ENCODE results near the gene BCAS4.

The BCAS4 gene

DNA sequence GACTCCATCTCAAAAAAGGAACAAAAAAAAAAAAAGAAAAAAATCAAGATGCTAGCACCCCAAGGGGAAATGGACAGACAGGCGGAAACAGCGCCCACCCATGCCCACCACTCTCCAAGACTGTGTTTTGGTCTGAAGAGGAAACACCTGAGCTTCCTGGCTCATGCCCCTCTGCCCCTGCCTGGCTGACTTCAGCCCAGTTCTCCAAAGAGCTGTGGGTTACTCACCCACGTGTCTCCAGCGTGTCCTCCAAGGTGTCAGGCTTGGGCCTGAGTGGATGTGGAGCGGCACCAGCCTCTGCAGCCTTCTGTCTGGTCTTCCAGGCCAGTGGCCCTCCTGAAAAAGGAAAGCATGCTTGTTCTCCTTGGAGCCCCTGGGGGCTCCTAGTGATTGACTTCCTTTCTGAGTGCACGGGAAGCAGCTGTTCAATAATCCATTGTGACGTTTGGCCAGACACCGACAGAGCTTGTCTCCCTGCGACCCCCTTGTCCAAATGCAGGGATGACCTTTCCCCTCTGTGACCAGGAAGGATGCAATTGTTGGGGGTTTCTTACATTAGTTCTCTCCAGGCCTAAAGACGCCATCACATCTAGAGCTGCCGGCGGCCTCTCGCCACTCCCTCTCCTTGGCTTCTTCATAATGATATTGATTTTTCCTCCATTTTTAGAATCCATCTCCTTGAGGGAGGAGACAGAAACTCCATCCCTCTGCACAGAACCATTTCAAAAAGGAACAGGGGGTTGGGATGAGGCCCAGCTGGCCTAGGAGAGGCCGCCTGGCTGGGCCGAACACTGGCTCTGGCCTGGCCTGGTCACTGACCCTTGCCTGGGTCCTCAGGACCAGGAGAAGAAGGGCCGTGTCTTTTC, 77.9 kb downstream of the BCAS4 start:
- Histone ChIP-seq H3K4me3 (ENCODE audit: low read length in 2 of 2) (no peak overlapping the region), H3K9me3 (replicated peaks in 1 of 2; ENCODE audit: control insufficient read depth in 2 of 2, insufficient read depth in 1 of 2, low read depth in 1 of 2, low read length in 2 of 2) (no peaks in the 10 kb centered on the region), H3K4ac (ENCODE audit: low read length) (no peak overlapping the region), H3K36me3 (replicated peaks in 1 of 2; ENCODE audit: control insufficient read depth in 2 of 2, insufficient read depth in 2 of 2, low read length in 2 of 2) (peaks cover 8 to 11% of the 10 kb centered on the region in 2 donors), H3K14ac (ENCODE audit: low read length) (no peak overlapping the region), H3K9ac (ENCODE audit: low read depth, low read length, poor library complexity) (peak overlapping the region; percentile 55), H2AK5ac (ENCODE audit: low read depth, low read length) (peak overlapping the region; percentile 4), H4K91ac (ENCODE audit: low read depth, low read length, poor library complexity) (no peak overlapping the region), H3K79me1 (ENCODE audit: low read depth, low read length) (peaks cover 9% of the 10 kb centered on the region), H2BK15ac (ENCODE audit: low read length) (no peak overlapping the region), H2AFZ (ENCODE audit: low read length) (peak overlapping the region; percentile 25), H3K4me2 (ENCODE audit: insufficient read depth, low read length, poor library complexity, severe bottlenecking) (no peak overlapping the region), H3K27me3 (ENCODE audit: control insufficient read depth in 3 of 3, insufficient read depth in 3 of 3, low read depth in 1 of 3, low read length in 3 of 3) (no peaks in the 10 kb centered on the region), H3K23ac (ENCODE audit: low read depth, low read length, poor library complexity) (no peak overlapping the region), H3K27ac (replicated peaks; ENCODE audit: low read length) (peak overlapping the region; percentile 43), H3K18ac (ENCODE audit: low read length) (peak overlapping the region; percentile 50), H4K8ac (ENCODE audit: low read depth, low read length) (no peak overlapping the region), H2BK5ac (ENCODE audit: low read length) (no peak overlapping the region), H3K4me1 (ENCODE audit: control insufficient read depth in 2 of 2, insufficient read depth in 1 of 2, low read depth in 1 of 2, low read length in 2 of 2) (peaks cover 26 to 35% of the 10 kb centered on the region in 2 donors), H2BK12ac (ENCODE audit: low read length) (peak overlapping the region; percentile 24), H2BK120ac (ENCODE audit: low read depth, low read length) (no peak overlapping the region)
- no peak for DNase-seq (ENCODE audit: low spot score)
- WGBS, 2 donors (ENCODE audit: extremely low coverage in 2 of 2, insufficient read length in 2 of 2, insufficient replicate concordance in 1 of 2) = no CpG with 5 or more reads among the region's 16 CpGs

DNA sequence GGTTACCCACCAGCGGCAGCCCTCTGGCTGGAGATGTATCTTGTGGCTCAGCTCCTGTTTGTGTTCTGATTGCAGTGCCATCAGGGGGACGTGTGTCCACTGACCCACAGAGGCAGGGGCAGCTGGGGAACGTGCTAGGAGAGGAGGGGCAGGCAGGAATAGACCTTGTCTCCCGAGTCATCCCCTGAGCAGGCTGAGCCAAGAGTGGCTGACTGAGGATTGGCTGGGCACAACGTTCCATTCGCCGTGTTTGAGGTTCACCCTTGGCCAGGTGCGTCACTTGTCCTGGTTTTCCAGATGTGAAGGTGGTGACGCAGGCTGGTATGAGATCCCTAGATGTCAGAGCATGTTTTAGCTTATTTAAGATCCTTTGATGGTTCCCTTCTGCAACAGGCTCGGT, 78.7 kb downstream of the BCAS4 start:
- H3K4ac ChIP-seq (ENCODE audit: low read length) = no peak overlapping the region
- H3K18ac ChIP-seq (ENCODE audit: low read length) = peak overlapping the region; percentile 2
- WGBS, 2 donors (ENCODE audit: extremely low coverage in 2 of 2, insufficient read length in 2 of 2, insufficient replicate concordance in 1 of 2) = no CpG with 5 or more reads among the region's 10 CpGs
- H3K27ac ChIP-seq (replicated peaks; ENCODE audit: low read length) = no peak overlapping the region
- no peak overlapping the region for H2AFZ ChIP-seq (ENCODE audit: low read length)
- H4K91ac ChIP-seq (ENCODE audit: low read depth, low read length, poor library complexity) = no peak overlapping the region
- peaks cover 6 to 11% of the 10 kb centered on the region in 2 donors for H3K36me3 ChIP-seq (replicated peaks in 1 of 2; ENCODE audit: control insufficient read depth in 2 of 2, insufficient read depth in 2 of 2, low read length in 2 of 2)
- H3K27me3 ChIP-seq (ENCODE audit: control insufficient read depth in 3 of 3, insufficient read depth in 3 of 3, low read depth in 1 of 3, low read length in 3 of 3) = no peaks in the 10 kb centered on the region
- H3K14ac ChIP-seq (ENCODE audit: low read length) = no peak overlapping the region
- H2BK12ac ChIP-seq (ENCODE audit: low read length) = no peak overlapping the region
- H3K4me2 ChIP-seq (ENCODE audit: insufficient read depth, low read length, poor library complexity, severe bottlenecking) = no peak overlapping the region
- H3K23ac ChIP-seq (ENCODE audit: low read depth, low read length, poor library complexity) = no peak overlapping the region
- H4K8ac ChIP-seq (ENCODE audit: low read depth, low read length) = no peak overlapping the region
- peaks cover 26 to 35% of the 10 kb centered on the region in 2 donors for H3K4me1 ChIP-seq (ENCODE audit: control insufficient read depth in 2 of 2, insufficient read depth in 1 of 2, low read depth in 1 of 2, low read length in 2 of 2)
- H3K4me3 ChIP-seq (ENCODE audit: low read length in 2 of 2) = no peak overlapping the region
- peaks cover 9% of the 10 kb centered on the region for H3K79me1 ChIP-seq (ENCODE audit: low read depth, low read length)
- peak overlapping the region; percentile 71 for H2BK15ac ChIP-seq (ENCODE audit: low read length)
- peak overlapping the region; percentile 60 for H2AK5ac ChIP-seq (ENCODE audit: low read depth, low read length)
- H2BK120ac ChIP-seq (ENCODE audit: low read depth, low read length) = no peak overlapping the region
- no peak for DNase-seq (ENCODE audit: low spot score)
- H2BK5ac ChIP-seq (ENCODE audit: low read length) = no peak overlapping the region
- no peaks in the 10 kb centered on the region for H3K9me3 ChIP-seq (replicated peaks in 1 of 2; ENCODE audit: control insufficient read depth in 2 of 2, insufficient read depth in 1 of 2, low read depth in 1 of 2, low read length in 2 of 2)
- H3K9ac ChIP-seq (ENCODE audit: low read depth, low read length, poor library complexity) = no peak overlapping the region

DNA sequence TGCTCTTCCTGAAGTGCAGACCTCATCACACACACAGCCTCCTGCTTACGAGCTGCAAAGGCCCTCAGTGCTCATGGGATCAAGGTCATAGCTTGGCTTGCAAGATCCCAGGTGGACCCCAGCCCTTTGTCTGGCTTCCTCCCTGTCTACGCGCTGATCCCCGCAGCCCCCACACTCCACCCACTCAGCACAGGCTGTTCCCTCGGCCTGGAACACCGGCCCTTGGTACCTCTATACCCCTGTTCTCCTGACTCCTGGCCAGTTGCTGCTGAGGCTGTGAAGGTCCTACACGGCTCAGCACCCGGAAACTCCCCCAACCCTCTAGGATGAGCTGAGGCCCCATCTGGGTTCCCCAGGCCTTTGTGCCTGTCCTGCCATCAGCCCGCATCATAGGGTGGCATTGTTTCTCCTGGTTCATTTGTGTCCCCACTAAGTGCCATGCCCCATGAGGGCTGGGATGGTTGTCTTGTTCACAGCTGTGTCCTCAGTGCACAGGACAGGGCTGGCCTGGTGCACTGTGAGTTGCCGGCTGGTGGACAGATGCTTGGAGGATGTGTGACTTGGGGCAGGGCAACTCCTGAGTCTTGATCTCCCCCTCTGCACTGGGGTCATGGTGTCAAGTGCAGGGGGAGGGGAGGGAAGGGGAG, 79.4 kb downstream of the BCAS4 start:
- H3K27ac ChIP-seq (replicated peaks; ENCODE audit: low read length) = no peak overlapping the region
- H3K4me1 ChIP-seq (ENCODE audit: control insufficient read depth in 2 of 2, insufficient read depth in 1 of 2, low read depth in 1 of 2, low read length in 2 of 2) = peaks cover 26 to 35% of the 10 kb centered on the region in 2 donors
- peak overlapping the region; percentile 97 for H3K14ac ChIP-seq (ENCODE audit: low read length)
- H2AFZ ChIP-seq (ENCODE audit: low read length) = no peak overlapping the region
- peak overlapping the region; percentile 54 for H3K9ac ChIP-seq (ENCODE audit: low read depth, low read length, poor library complexity)
- DNase-seq (ENCODE audit: low spot score) = no peak
- no peaks in the 10 kb centered on the region for H3K9me3 ChIP-seq (replicated peaks in 1 of 2; ENCODE audit: control insufficient read depth in 2 of 2, insufficient read depth in 1 of 2, low read depth in 1 of 2, low read length in 2 of 2)
- no peak overlapping the region for H2BK12ac ChIP-seq (ENCODE audit: low read length)
- H3K23ac ChIP-seq (ENCODE audit: low read depth, low read length, poor library complexity) = peak overlapping the region; percentile 60
- H3K4ac ChIP-seq (ENCODE audit: low read length) = no peak overlapping the region
- H3K79me1 ChIP-seq (ENCODE audit: low read depth, low read length) = peaks cover 9% of the 10 kb centered on the region
- no peak overlapping the region for H4K8ac ChIP-seq (ENCODE audit: low read depth, low read length)
- H3K27me3 ChIP-seq (ENCODE audit: control insufficient read depth in 3 of 3, insufficient read depth in 3 of 3, low read depth in 1 of 3, low read length in 3 of 3) = no peaks in the 10 kb centered on the region
- H3K36me3 ChIP-seq (replicated peaks in 1 of 2; ENCODE audit: control insufficient read depth in 2 of 2, insufficient read depth in 2 of 2, low read length in 2 of 2) = peaks cover 6 to 14% of the 10 kb centered on the region in 2 donors
- H2BK5ac ChIP-seq (ENCODE audit: low read length) = peak overlapping the region; percentile 60
- no peak overlapping the region for H3K4me3 ChIP-seq (ENCODE audit: low read length in 2 of 2)
- no peak overlapping the region for H3K4me2 ChIP-seq (ENCODE audit: insufficient read depth, low read length, poor library complexity, severe bottlenecking)
- no peak overlapping the region for H4K91ac ChIP-seq (ENCODE audit: low read depth, low read length, poor library complexity)
- peak overlapping the region; percentile 71 for H2BK15ac ChIP-seq (ENCODE audit: low read length)
- no CpG with 5 or more reads among the region's 10 CpGs for WGBS, 2 donors (ENCODE audit: extremely low coverage in 2 of 2, insufficient read length in 2 of 2, insufficient replicate concordance in 1 of 2)
- peak overlapping the region; percentile 19 for H3K18ac ChIP-seq (ENCODE audit: low read length)
- H2BK120ac ChIP-seq (ENCODE audit: low read depth, low read length) = no peak overlapping the region
- H2AK5ac ChIP-seq (ENCODE audit: low read depth, low read length) = peak overlapping the region; percentile 60

Measured in neuronal stem cell (in vitro differentiated cells).